HG02798 (cell line): ENCODE results near the gene SUGP2.

Source experiments
- ATAC-seq: cut with Tn5 transposase; IDR thresholded peaks from one replicate; pipeline ENCODE4 v1.9.1; 2021; ENCODE audit warnings: mild to moderate bottlenecking; ENCODE audit not compliant: unreplicated experiment, poor library complexity

SUGP2 gene

DNA sequence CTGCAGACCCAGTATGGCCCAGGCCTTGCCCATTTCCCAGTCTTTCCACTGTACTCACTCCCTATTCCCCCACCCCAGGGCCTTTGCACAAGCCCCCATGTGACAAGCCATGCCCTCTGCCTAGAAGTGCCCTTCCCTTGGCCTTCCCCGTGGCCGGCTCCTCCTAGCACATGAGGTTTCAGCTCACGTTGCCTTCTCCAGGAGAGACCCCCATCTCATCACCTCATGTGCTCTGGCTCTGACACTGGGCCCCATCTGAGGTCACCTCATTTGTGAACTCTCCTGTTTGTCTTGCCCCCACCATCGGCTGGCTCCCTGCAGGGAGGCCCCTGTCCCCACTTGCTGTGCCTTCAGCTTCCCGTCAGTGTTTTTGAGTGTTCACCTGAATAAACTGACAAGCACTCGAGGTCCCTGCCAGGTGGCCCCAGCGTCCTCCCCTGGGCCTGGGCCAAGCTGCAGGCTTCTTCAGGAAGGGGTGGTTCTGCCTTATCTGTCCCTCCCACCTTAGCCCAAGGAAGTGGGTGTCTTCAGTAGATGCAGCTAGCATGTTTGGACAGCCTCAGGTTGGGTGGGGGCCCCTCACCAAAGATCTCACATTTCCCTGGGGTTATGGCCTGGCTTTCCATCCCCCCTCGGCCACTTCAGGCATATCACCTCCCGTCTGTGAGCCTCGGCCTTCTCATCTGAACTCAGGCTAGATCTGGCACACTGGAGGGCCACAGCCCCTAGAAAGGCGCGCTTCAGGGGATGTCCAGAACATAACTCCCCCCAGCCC is 26.7 kb upstream of the SUGP2 start:
- no peak for ATAC-seq

DNA sequence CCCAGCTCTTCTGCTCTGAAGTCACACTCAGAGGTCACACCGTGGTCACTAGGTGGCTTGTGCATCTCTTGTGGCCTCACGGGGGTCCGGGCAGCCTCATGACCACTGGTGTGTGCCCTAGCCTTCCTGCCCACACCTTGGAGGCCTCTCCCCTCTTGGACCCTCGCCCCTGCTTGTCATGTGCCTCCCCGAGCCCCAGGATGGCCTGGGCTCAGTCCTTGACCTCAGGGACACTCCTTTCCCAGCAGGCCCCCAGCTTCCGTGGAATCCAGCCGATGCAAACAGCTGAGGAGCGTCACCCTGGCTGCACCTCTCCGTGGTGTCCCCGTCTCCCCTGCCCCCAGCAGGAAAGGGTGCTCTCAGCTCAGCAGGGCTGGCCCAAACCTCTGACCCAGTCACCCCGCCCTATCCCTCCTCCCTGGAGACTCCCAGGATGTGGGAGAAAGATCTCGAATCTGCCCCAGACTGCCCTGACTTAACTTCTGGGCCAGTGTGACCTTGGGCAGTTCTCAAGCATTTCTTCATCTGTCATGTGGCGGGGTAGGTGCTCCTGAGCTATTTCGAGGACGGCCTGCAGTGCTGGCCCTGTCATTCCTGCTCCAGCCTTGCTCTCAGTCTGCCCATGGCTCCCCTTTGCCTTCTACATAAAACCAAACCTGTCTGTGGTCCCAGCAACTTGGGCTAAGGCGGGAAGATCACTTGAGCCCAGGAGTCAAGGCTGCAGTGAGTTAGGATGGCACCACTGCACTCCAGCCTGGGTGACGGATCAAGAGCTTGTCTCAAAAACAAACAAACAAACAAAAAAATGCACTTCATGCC is 25.9 kb upstream of the SUGP2 start:
- ATAC-seq = no peak

- no peak for ATAC-seq
These were observed 24.4 kb upstream of the SUGP2 start for GRCh38 chr19:19057720-19058119.

- no peak for ATAC-seq
These were observed 24.0 kb upstream of the SUGP2 start for GRCh38 chr19:19057317-19057716.

- ATAC-seq = no peak
These were observed 23.4 kb upstream of the SUGP2 start for GRCh38 chr19:19056636-19057275.

DNA sequence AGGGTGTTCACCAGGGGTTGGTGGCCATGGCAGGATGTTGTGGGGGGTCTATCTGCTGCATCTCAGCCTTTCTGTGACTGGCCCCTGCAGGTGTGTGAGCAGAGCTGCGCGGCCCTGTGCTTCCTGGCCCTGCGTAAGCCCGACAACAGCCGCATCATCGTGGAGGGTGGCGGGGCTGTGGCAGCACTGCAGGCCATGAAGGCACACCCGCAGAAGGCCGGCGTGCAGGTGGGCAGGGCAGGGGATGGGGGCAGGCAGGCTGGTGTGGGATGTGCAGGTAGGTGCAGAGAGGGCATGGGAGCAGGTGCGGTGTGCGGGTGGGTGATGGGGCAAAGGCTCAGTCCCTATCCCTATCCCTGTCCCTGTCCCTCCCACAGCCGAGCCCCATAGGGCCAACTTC is 22.4 kb upstream of the SUGP2 start:
- ATAC-seq = no peak

DNA sequence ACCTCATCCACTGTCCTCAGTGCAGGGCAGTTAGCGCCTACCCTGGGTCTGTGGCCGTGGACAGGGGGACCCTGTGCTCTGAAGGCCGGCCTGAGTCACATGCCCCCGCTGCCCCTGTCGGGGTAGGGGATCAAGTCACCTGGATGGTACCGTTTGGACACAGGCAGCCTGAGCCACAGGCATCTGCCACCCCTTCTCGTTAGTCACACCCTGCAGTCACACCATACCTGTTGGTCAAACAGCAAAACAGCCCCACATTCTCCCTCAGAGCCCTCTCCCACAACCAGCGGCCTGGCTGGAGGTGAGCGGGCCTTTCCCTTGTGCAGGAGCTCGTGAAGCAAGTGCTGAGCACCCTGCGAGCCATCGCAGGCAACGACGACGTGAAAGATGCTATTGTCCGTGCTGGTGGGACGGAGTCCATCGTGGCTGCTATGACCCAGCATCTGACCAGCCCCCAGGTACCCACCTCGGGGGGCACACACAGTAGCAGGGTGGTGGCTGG is 21.7 kb upstream of the SUGP2 start:
- no peak for ATAC-seq

- no peak for ATAC-seq
These were observed 21.1 kb upstream of the SUGP2 start for GRCh38 chr19:19054315-19054938.

- ATAC-seq = no peak
These were observed 20.4 kb upstream of the SUGP2 start for GRCh38 chr19:19053508-19054314.

DNA sequence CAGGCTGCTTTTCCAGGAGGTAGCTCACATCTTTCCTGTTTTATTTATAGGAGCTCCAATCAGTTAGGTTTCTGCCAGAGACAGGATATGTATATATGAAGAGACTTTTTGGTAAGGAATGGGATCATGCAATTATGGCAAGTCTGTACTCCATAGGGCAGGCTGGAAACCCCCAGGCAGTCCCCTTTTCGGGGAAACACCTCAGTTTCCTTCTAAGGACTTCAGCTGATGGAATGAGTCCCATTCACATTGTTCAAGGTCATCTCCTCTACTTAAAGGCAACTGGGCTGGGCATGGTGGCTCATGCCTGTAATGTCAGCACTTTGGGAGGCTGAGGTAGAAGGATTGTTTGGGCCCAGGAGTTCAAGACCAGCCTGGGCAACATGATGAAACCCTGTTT is 19.6 kb upstream of the SUGP2 start:
- ATAC-seq = no peak

DNA sequence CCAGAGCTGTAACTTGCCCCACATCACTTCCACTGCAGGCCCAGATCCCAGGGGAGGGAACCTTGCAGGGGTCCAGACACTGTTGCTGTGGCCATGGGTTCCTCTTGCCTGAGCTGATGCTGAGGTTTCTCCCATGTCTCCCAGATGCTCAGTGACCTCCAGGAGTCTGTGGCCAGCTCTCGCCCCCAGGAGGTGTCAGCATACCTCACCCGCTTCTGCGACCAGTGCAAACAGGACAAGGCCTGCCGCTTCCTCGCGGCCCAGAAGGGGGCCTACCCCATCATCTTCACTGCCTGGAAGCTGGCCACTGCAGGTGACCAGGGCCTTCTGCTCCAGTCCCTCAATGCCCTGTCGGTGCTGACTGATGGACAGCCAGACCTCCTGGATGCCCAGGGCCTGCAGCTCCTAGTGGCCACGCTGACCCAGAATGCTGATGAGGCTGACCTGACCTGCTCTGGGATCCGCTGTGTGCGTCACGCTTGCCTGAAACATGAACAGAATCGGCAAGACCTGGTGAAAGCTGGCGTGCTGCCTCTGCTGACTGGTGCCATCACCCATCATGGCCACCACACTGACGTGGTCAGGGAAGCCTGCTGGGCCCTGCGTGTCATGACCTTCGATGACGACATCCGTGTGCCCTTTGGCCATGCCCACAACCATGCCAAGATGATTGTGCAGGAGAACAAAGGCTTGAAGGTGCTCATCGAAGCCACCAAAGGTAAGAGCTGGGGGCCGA is 18.3 kb upstream of the SUGP2 start:
- ATAC-seq = no peak

GRCh38 chr19:19050731-19051130 is 17.4 kb upstream of the SUGP2 start:
- ATAC-seq = no peak

- no peak for ATAC-seq
These were observed 16.8 kb upstream of the SUGP2 start for GRCh38 chr19:19050104-19050503.

- ATAC-seq = no peak
These were observed 16.1 kb upstream of the SUGP2 start for GRCh38 chr19:19049406-19049805.

DNA sequence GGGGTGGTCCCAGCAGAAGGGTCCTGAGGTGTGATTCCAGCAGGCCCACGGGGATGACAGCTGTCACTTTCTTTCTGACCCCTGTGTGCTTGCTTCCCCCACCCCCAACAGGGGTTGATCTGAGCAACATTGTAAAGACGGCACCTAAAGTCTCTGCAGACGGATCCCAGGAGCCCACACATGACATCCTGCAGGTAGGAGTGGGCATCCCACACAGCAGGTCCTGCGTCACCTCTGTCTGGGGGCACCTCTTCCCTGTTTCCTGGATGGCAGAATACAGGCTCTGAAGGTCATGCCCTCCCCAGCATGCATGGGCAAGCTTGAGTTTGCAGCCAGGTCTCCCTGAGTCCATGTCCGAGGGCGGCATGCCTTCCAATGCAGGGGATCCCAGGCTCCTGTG is 10.6 kb upstream of the SUGP2 start:
- no peak for ATAC-seq

DNA sequence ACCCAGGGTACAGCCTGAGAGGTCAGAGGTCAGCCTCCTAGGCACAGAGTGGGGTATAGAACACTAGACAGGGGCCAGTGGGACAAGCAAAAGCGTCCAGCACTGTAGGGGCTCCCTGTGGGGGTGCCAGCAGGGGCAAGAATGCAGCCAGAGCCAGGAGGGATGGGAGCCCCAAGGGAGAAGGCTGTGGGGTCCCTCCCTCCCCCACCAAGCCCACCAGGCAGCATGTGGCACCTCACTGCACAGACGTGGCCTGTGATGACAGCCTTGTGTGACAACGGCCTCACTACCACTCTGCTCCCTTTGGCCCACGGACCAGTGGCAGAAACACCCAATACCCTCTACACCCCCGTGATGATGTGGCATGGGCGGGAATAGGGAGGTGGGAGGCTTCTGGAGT is 10.2 kb upstream of the SUGP2 start:
- no peak for ATAC-seq

DNA sequence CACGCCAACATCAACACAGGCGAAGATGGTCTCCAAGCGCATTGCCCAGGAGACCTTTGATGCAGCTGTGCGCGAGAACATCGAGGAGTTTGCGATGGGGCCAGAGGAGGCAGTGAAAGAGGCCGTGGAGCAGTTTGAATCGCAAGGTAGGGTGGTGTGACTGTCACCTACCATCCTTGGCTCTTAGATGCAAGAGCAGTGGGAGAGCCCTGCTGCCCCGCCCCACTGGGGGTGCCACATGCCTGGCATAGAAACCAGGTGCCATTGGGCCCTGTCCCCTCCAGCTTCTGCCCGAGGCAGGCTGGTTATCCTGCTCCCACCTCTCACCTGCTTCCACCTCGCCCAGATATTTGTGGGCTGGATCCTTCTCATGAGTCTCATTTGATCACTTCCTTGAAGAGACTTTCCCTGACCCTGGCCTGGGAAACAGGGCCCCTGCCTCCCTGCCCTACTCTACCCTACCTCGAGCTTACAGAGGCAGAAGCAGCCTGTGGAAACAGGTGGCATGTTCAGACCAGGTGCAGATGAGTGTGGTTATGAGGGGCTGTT is 9.5 kb upstream of the SUGP2 start:
- no peak for ATAC-seq

GRCh38 chr19:19040417-19040816 is 7.1 kb upstream of the SUGP2 start:
- ATAC-seq = no peak

DNA sequence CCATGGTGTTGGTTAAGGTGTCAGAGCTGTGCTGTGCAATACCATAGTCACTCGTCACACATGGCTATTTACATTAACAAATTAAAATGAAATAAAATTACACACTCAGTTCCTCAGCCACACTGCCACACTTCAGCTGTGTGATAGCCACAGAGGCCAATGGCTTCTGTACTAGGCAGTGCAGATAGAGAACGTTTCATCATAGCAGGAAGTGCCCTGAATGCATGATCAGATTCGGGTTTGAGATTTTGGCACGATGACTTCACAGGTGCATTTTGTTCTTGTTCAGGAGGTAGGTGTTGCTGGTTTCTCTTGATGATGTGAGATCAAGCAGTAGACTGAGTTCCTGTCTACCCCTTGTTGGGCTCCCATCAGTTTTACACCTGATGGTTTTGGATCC is 6.6 kb upstream of the SUGP2 start:
- ATAC-seq = no peak
